SK-N-MC (cell line): ENCODE data around the gene CSMD2.

Source experiments
- EZH2 ChIP-seq: fragments of 200-600 bp; sonication (generic); IDR thresholded peaks from one replicate; pipeline ENCODE4 v1.6.1; 2017; ENCODE audit warnings: antibody characterized with exemption
- FOXP2 ChIP-seq: optimal IDR thresholded peaks from 2 replicates; pipeline ENCODE3; 2011; ENCODE audit warnings: mild to moderate bottlenecking, moderate library complexity; ENCODE audit not compliant: insufficient read depth; ENCODE audit errors: extremely low read length, control extremely low read depth
- POLR2AphosphoS5 ChIP-seq: IDR thresholded peaks from 2 replicates; pipeline ENCODE4 v1.6.1; 2012; ENCODE audit warnings: mild to moderate bottlenecking, low read depth, low read length, borderline replicate concordance

DNA sequence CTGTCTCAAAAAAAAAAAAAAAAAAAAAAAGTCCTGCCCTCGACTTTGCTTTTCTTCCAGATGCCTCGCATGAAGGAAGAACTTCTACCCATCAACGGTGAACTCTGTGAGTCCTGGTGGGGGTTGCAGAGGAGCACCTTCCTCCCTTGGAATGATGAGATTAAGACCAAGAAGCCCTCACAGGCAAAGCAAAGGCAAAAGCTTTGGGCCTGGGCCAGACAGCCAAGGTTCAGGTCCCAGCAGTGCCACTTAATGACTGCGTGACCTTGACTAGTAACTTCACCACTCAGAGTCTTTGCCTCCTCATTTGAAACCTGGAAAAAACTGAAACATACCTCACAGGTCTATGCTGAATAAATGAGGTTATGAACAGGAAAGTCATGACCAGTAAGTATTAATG is 637.1 kb downstream of the CSMD2 start:
- no peak for TF ChIP-seq POLR2AphosphoS5
- no peak for TF ChIP-seq EZH2
- no peak for TF ChIP-seq FOXP2
